OCI-LY3 (cell line): ENCODE measurements around the gene ACTN3.

Source experiments
- CTCF ChIP-seq: fragments of 200-600, 300-600 bp; sonication (generic); IDR thresholded peaks from 2 replicates; pipeline ENCODE4 v1.5.1; 2014; ENCODE audit warnings: antibody characterized with exemption, low read length, low read depth
- EZH2phosphoT487 ChIP-seq: fragments of 200-600 bp; shearing (Covaris generic); IDR thresholded peaks from 2 replicates; pipeline ENCODE4 v1.6.1; 2018; ENCODE audit warnings: antibody characterized with exemption, mixed run types, low read depth

GRCh38 chr11:66591175-66591574, 44.5 kb downstream of the ACTN3 start:
- TF ChIP-seq CTCF (no peak), EZH2phosphoT487 (no peak)
